HG03469 (cell line): Measurements from ENCODE around the gene VMAC.
A peak's percentile ranks its signal among the peaks of the same experiment; 100 is the strongest.

ENCODE experiments used
- ATAC-seq: cut with Tn5 transposase; IDR thresholded peaks from one replicate; pipeline ENCODE4 v1.9.1; 2021; ENCODE audit warnings: mild to moderate bottlenecking, moderate library complexity, moderate number of reproducible peaks; ENCODE audit not compliant: unreplicated experiment

Gene VMAC

GRCh38 chr19:5903624-5904351, 884 bp upstream of the VMAC start, which contains the start of gene NDUFA11:
TSS of gene NDUFA11 (minus strand) at chr19:5903790. CDS start at chr19:5903708, 82 bp downstream.
- ATAC-seq: peak; percentile 22

DNA sequence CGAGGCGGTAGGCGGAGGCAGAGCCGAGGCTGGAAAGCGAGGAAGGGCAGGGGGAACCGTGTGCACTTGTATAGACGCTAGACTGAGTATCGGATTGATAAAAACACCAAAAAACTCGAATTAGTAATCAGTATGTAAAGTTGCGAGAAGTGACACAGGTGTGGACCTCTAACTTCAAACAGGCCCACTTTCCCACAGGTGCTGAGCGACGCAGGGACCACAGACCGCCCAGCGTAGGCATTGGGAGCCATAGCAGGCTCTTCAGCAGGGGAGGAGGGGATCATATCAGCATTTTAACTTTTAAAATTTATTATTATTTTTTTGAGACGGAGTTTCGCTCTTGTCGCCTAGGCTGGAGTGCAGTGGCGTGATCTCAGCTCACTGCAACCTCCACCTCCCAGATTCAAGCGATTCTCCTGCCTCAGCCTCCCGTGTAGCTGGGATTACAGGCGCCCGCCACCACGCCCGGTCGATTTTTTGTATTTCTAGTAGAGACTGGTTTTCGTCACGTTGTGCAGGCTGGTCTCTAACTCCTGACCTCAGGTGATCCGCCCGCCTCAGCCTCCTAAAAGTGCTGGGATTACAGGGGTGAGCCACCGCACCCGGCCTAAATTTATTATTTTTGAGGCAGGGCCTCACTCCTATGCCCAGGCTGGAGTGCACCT, 574 bp downstream of the VMAC start:
- no peak for ATAC-seq

- no peak for ATAC-seq
Measured at GRCh38 chr19:5907241-5907640, 2.6 kb downstream of the VMAC start.

DNA sequence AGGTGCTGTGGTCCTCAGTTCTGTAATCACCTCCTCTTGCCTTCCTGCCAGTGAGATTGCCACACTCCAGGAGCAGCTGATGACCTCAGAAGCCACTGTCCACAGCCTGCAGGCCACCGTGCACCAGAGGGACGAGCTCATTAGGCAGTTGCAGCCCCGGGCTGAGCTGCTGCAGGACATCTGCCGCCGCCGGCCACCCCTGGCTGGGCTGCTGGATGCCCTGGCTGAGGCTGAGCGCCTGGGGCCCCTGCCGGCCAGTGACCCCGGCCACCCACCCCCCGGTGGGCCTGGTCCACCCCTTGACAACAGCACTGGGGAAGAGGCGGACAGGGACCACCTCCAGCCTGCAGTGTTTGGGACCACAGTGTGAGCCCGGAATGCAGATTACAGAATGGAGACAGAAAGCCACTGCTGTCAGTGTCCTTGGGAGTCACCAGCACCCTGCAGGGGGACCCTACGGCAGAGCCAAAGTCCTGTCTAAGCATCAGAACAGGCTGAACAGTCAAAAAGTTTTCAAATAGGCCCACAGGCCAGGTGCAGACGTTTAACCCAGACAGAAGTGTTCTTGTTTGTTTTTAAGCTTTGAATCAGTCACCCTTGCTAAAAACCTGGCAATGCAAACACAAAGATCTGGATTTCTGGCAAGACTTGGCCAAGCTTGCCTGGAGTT, 4.2 kb downstream of the VMAC start:
- ATAC-seq: no peak

DNA sequence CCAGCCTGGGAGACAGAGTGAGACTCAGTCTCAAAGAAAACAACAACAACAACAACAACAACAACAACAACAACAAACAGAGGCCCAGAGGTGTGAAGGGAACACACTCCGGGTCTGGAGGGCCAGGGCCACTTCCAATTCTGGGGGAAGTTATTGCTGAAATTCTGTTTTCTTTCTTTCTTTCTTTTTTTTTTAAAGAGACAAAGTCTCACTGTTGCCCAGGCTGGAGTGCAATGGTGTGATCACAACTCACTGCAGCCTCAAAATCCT, 5.9 kb downstream of the VMAC start:
- no peak for ATAC-seq

DNA sequence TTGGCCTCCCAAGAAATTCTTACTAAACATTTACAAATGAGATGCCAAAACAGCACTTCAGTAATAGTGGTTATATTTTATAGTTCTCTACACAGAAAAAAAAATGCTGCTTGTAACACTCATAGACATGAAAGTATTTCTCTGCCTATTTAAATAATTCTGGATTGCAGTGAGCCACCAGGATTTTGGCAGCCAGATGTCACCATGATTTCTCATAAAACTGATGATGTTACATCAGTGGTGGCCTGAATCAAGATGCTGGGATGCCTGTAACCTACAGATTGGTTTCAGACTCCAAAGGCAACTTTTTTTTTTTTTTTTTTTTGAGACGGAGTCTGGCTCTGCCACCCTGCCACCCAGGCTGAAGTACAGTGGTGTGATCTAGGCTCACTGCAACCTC, 6.7 kb downstream of the VMAC start:
- no peak for ATAC-seq

DNA sequence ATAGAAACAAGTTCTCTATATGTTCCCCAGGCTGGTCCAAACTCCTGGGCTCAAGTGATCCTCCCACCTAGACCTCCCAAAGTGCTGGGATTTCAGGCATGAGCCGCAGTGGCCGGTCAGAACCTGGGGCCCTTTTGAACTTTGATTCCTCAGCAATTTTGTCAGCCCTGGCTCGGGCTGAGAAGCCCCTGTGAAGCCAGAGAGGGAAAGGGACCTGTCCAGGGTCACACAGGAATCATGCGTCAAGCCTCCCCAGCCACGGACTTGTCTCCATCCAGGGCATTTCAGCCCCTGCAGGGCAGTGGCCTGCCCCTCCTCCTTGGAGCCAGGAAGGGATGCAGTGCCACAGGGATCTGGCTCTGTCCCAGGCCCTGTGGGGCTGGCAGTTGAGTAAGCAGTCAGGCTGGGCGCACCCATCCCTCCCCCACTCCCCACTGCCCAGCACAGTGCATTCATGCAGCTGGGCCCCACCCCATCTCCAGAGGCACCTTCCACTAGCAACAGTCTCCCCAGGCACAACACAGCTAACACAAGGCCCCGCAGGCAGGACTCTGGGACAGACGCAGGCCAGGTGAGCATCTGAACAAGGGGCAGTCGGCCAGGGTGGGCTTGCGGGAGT, 9.2 kb downstream of the VMAC start, which contains the start of gene CAPS:
Gene CAPS, plus strand, starts transcription at position 516 of the 619 bp plus-strand sequence. CDS start 153 bp downstream, outside the sequence.
- ATAC-seq: no peak

- ATAC-seq: no peak
Measured at GRCh38 chr19:5914358-5914774, 9.7 kb downstream of the VMAC start.

DNA sequence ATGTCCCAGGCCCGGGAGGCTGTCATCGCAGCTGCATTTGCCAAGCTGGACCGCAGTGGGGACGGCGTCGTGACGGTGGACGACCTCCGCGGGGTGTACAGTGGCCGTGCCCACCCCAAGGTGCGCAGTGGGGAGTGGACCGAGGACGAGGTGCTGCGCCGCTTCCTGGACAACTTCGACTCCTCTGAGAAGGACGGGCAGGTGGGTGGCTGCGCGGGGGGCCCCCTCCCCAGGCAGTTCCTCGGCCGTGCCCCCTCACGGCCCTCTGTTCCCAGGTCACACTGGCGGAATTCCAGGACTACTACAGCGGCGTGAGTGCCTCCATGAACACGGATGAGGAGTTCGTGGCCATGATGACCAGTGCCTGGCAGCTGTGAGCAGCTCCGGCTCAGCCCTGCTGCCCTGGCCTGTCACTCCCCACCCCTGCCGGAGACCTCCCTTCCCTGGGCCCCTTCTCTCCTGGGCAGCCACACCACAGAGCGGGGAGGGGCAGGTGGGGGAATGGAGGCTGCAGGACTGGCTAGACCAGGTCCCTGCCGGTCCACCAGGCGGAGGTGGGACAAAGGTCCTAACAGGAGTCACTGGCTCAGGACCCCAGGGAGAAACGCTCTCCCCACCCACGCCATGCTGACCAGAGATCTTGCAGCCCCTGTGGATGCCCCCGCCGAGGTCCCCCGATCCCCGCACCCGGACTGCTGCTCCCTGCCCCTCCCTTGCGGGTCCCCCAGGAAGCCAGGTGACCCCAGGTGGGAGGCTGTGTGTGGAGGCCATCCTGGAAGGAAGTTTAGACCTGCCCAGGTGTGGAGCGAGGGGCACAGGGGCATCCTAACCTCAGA, 10.5 kb downstream of the VMAC start:
- no peak for ATAC-seq

DNA sequence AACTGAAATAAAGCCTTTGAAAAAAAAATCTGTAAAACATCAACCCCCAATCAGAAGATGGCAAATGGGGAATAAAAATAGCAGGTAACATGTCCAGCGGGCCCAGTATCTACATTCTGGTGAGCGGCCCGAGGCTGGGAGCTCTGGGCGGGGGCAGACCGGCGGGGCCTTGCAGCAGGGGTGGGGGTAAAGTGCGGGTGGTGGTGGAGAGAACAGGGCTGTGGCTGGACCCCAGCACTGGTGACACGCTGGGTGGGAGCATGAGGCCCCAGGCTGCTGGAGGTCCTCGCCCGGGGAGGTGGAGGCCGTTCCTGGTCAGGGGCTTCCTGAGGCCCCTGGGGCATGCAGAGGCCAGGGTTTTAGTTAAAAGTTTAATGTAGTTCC, 11.1 kb downstream of the VMAC start:
- no peak for ATAC-seq

GRCh38 chr19:5916181-5916708, 11.6 kb downstream of the VMAC start:
- ATAC-seq: no peak

GRCh38 chr19:5917431-5918107, 12.9 kb downstream of the VMAC start:
- no peak for ATAC-seq

- ATAC-seq: no peak
Measured at GRCh38 chr19:5918463-5919079, 13.9 kb downstream of the VMAC start.

- no peak for ATAC-seq
Measured at GRCh38 chr19:5921516-5922160, 17.0 kb downstream of the VMAC start.

DNA sequence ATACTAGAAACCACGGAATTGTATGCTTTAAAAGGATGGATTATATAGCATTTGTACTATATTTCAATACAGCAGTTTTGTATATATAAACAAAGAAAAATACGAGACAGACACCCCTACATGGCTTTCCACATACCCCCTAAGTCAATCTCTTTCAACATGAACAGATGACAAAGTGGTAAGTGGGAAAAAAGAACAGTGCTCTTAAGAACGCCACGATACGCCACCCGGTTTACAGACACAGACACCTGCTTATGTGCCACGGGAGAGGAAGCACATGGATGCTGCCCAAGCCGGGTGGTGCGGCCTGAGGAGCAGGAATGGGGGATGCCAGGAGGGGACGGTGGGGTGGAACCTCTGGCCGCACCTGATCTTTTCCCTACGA, 17.5 kb downstream of the VMAC start:
- no peak for ATAC-seq

GRCh38 chr19:5923356-5923755, 18.7 kb downstream of the VMAC start:
- no peak for ATAC-seq

DNA sequence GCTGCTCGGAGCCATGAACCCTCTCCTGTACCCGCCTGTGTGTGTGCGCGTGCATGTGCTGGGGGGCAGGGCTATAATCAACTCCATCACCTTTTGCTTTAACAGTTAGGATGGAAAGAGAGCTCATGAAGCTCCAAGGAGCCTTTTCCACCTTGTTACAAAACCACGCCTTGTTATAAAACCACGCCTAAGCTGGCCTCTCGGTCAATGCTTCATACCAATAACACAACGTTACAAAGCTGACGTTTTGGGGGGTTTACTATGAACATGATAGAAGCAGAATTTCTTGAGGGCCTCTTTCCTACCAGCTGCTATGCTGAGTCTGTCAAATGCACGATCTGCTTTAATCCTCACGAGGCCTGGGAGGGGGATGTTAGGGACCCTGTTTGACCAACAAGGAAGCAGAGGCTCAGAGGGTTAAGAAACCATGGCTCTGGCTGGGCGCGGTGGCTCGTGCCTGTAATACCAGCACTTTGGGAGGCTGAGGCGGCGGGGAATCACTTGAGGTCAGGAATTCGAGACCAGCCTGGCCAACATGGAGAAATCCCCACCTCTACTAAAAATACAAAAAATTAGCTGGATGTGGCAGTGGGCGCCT, 21.3 kb downstream of the VMAC start:
- ATAC-seq: no peak

DNA sequence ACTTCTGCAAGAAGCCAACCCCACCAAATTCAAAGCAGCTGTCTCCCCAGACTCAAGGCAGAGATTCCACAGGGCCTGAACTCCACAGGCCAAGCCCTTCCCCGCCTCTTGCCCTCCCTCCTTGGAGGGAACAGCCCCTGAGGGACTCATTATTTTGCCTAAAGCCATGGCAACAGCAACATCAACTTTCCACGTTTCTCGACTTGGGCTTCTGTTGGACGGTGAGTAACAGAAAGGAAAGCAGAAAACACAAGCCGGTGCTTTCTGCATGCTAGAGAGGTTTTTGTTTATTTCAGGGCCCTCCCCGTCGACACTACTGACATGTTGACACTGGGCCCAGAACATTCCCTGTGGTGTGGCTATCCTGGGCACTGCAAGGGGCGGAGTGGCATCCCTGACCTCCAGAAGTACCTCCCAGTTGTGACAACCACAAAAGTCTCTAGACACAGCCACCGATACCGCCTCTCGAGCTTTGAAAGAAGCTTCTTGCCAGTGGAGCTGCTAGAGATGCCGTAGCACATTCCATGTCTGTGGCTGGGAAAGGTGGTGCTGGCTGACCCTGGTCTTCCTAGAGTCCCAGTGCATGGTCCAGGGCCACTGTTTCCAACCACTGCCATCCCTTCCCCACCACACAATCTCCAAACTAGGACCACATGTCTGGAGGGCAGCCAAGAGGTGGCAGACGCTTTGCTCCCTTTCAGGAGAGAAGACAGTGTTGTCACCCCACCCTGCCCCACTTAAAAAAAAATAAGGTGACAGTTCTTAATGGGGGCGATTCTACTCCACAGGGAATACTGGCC, 22.2 kb downstream of the VMAC start:
- ATAC-seq: no peak
